ENCODE results near the gene ACKR4. TPM values are rescaled to one million over a fixed set of nuclear protein-coding genes. Genes with fewer than 3 reads are reported as not detected.
"Not testable (repeated sequence)": the region's sequence is repeated elsewhere in the genome, so short reads cannot be mapped to it uniquely, and the experiment has no call there.

The ACKR4 gene
- total RNA-seq: 0.85 and 0.93 TPM in 2 replicates

GRCh38 chr3:132596816-132597433 is at the start of gene ACKR4:
TSS of gene ACKR4 (plus strand) at chr3:132597270. CDS start at chr3:132600398, 3,128 bp downstream.
- DNase-seq: peak; percentile 30

- no peak for DNase-seq
These were observed 47.9 kb upstream of the ACKR4 start for GRCh38 chr3:132549169-132549568.

- DNase-seq: peak; percentile 56
These were observed 47.0 kb upstream of the ACKR4 start for GRCh38 chr3:132549890-132550578.

- no peak for DNase-seq
These were observed 46.3 kb upstream of the ACKR4 start for GRCh38 chr3:132550579-132551305.

GRCh38 chr3:132553826-132554225 is 43.2 kb upstream of the ACKR4 start:
- DNase-seq: peak; percentile 20

GRCh38 chr3:132554437-132554836 is 42.6 kb upstream of the ACKR4 start:
- DNase-seq: peak; percentile 78

- peak; percentile 73 for DNase-seq
These were observed 41.6 kb upstream of the ACKR4 start for GRCh38 chr3:132555306-132556035.

GRCh38 chr3:132556036-132556386 is 41.1 kb upstream of the ACKR4 start:
- DNase-seq: not testable (repeated sequence)

GRCh38 chr3:132556508-132557159 is 40.4 kb upstream of the ACKR4 start:
- DNase-seq: no peak

- DNase-seq: no peak
These were observed 36.1 kb upstream of the ACKR4 start for GRCh38 chr3:132561003-132561402.

GRCh38 chr3:132563420-132564069 is 33.5 kb upstream of the ACKR4 start:
- DNase-seq: no peak

- DNase-seq: no peak
These were observed 33.0 kb upstream of the ACKR4 start for GRCh38 chr3:132564070-132564465.

GRCh38 chr3:132568422-132568821 is 28.6 kb upstream of the ACKR4 start:
- no peak for DNase-seq

- DNase-seq: no peak
These were observed 27.9 kb upstream of the ACKR4 start for GRCh38 chr3:132569153-132569552.

- no peak for DNase-seq
These were observed 27.5 kb upstream of the ACKR4 start for GRCh38 chr3:132569580-132569979.

- no peak for DNase-seq
These were observed 27.1 kb upstream of the ACKR4 start for GRCh38 chr3:132570016-132570415.

- no peak for DNase-seq
These were observed 23.3 kb upstream of the ACKR4 start for GRCh38 chr3:132573797-132574211.

GRCh38 chr3:132587401-132587800 is 9.7 kb upstream of the ACKR4 start:
- DNase-seq: no peak

GRCh38 chr3:132592216-132592615 is 4.9 kb upstream of the ACKR4 start:
- DNase-seq: no peak

- DNase-seq: peak; percentile 3
These were observed 3.7 kb upstream of the ACKR4 start for GRCh38 chr3:132593241-132593946.

GRCh38 chr3:132593947-132594323 is 3.1 kb upstream of the ACKR4 start:
- peak; percentile 83 for DNase-seq
